ENCODE results near the gene NFIA. TPM values are rescaled to one million over a fixed set of nuclear protein-coding genes. Genes with fewer than 3 reads are reported as not detected.
A peak's percentile ranks its signal among the peaks of the same experiment; 100 is the strongest.

Gene NFIA
- total RNA-seq, 2 experiments from 2014 or later, result 0.80 to 5.4 TPM

- DNase-seq, result no peak
- Mint-ChIP-seq H3K36me3 (no peaks in the 10 kb centered on the region), H3K9me3 (ENCODE audit: low read depth) (no peaks in the 10 kb centered on the region), H3K4me3 (no peak overlapping the region), H3K27ac (no peak overlapping the region), H3K4me1 (peaks cover 12% of the 10 kb centered on the region), H3K27me3 (no peaks in the 10 kb centered on the region)
- CTCF ChIA-PET, result interaction anchor here (0.5 to 1.3 kb wide), 2 partner anchors 9 to 204 kb away, joined by 3 read pairs; no protein-coding TSS in a partner anchor
- no peak for ATAC-seq
Observed at GRCh38 chr1:61247881-61248752, 165.8 kb downstream of the NFIA start.

DNA sequence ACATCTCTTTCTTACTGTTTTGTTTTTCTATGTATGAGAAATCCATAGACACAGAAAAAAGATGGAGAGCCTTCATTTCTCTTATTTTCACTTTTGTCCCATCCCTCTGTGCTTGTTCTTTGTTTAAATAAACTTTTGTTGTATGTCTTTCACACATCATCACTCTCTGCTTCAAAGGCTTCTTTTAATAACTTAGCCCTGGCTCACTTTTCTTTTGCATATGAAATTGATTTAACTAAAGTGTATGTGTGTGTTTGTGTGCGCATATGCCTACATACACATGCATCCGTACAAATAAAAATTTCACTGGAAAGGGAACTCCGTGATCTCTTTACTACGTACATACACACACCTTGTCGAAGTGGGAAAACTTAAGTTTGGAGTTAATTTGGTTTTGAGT lies 168.6 kb downstream of the NFIA start:
- Mint-ChIP-seq H3K27me3 (no peaks in the 10 kb centered on the region), H3K36me3 (peaks cover 2% of the 10 kb centered on the region), H3K4me1 (peaks cover 32% of the 10 kb centered on the region), H3K9me3 (ENCODE audit: low read depth) (no peaks in the 10 kb centered on the region), H3K4me3 (no peak overlapping the region), H3K27ac (no peak overlapping the region)
- no peak for DNase-seq
- no peak for ATAC-seq
- CTCF ChIA-PET, result interaction anchor here (1.4 kb wide), 1 partner anchor 604 kb away, joined by 3 read pairs; no protein-coding TSS in a partner anchor

- Mint-ChIP-seq H3K9me3 (ENCODE audit: low read depth) (no peaks in the 10 kb centered on the region), H3K4me3 (no peak overlapping the region), H3K27ac (no peak overlapping the region), H3K36me3 (peaks cover 2% of the 10 kb centered on the region), H3K27me3 (no peaks in the 10 kb centered on the region), H3K4me1 (peaks cover 27% of the 10 kb centered on the region)
- DNase-seq (no peak), ATAC-seq (no peak)
- CTCF ChIA-PET, result no interaction called here
Observed at GRCh38 chr1:61253059-61253735, 170.8 kb downstream of the NFIA start.

GRCh38 chr1:61253912-61254633 lies 171.7 kb downstream of the NFIA start:
- no peak for DNase-seq
- Mint-ChIP-seq H3K4me1 (peaks cover 27% of the 10 kb centered on the region), H3K9me3 (ENCODE audit: low read depth) (no peaks in the 10 kb centered on the region), H3K36me3 (peaks cover 2% of the 10 kb centered on the region), H3K4me3 (no peak overlapping the region), H3K27me3 (no peaks in the 10 kb centered on the region), H3K27ac (no peak overlapping the region)
- ATAC-seq, result no peak
- CTCF ChIA-PET, result interaction anchor here (0.6 kb wide), 1 partner anchor 182 kb away, joined by 3 read pairs; no protein-coding TSS in a partner anchor

- H3K4me1 Mint-ChIP-seq, result peaks cover 27% of the 10 kb centered on the region
- CTCF ChIA-PET, result interaction anchor here (0.6 to 1.1 kb wide), 2 partner anchors 133 to 182 kb away, joined by 3 read pairs; no protein-coding TSS in a partner anchor
- DNase-seq (peak; percentile 42), ATAC-seq (peak; percentile 45)
- H3K4me3 Mint-ChIP-seq, result peak overlapping the region; percentile 14
- H3K27me3 Mint-ChIP-seq, result no peaks in the 10 kb centered on the region
- H3K27ac Mint-ChIP-seq, result peak overlapping the region; percentile 9
- H3K36me3 Mint-ChIP-seq, result peaks cover 2% of the 10 kb centered on the region
- H3K9me3 Mint-ChIP-seq (ENCODE audit: low read depth), result no peaks in the 10 kb centered on the region
Observed at GRCh38 chr1:61254634-61255357, 172.4 kb downstream of the NFIA start.

DNA sequence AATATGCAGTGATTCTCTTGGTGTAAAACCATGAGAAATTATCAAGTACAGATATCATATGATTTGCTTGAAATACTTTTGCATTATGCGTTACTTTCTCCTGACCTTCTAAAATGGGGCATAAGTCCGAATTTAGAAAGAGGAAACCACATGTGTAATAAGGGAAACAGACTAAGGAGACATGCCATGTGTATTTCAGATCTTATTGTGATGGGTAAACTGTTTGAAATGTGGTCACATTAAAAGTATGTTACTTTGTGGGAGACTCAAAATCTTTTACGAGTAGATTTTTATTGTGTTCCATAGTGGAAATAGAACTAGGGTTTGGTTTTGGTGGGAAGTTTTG lies 173.0 kb downstream of the NFIA start:
- peaks cover 2% of the 10 kb centered on the region for H3K36me3 Mint-ChIP-seq
- H3K9me3 Mint-ChIP-seq (ENCODE audit: low read depth), result no peaks in the 10 kb centered on the region
- CTCF ChIA-PET, result interaction anchor here (1.1 kb wide), 1 partner anchor 133 kb away, joined by 3 read pairs; no protein-coding TSS in a partner anchor
- no peaks in the 10 kb centered on the region for H3K27me3 Mint-ChIP-seq
- ATAC-seq, result no peak
- DNase-seq, result no peak
- H3K4me1 Mint-ChIP-seq, result peaks cover 27% of the 10 kb centered on the region
- H3K4me3 Mint-ChIP-seq, result peak overlapping the region; percentile 14
- peak overlapping the region; percentile 9 for H3K27ac Mint-ChIP-seq

- ATAC-seq (no peak), DNase-seq (no peak)
- Mint-ChIP-seq H3K27ac (no peak overlapping the region), H3K9me3 (ENCODE audit: low read depth) (no peaks in the 10 kb centered on the region), H3K4me1 (peaks cover 15% of the 10 kb centered on the region), H3K27me3 (no peaks in the 10 kb centered on the region), H3K36me3 (peaks cover 3% of the 10 kb centered on the region), H3K4me3 (no peak overlapping the region)
- CTCF ChIA-PET, result no interaction called here
Observed at GRCh38 chr1:61259379-61260148, 177.2 kb downstream of the NFIA start.

GRCh38 chr1:61260171-61260570 lies 177.8 kb downstream of the NFIA start:
- H3K4me1 Mint-ChIP-seq, result peaks cover 9% of the 10 kb centered on the region
- H3K27me3 Mint-ChIP-seq, result no peaks in the 10 kb centered on the region
- no peak overlapping the region for H3K27ac Mint-ChIP-seq
- ATAC-seq (no peak), DNase-seq (no peak)
- no peaks in the 10 kb centered on the region for H3K9me3 Mint-ChIP-seq (ENCODE audit: low read depth)
- no peak overlapping the region for H3K4me3 Mint-ChIP-seq
- CTCF ChIA-PET, result no interaction called here
- H3K36me3 Mint-ChIP-seq, result peaks cover 4% of the 10 kb centered on the region

DNA sequence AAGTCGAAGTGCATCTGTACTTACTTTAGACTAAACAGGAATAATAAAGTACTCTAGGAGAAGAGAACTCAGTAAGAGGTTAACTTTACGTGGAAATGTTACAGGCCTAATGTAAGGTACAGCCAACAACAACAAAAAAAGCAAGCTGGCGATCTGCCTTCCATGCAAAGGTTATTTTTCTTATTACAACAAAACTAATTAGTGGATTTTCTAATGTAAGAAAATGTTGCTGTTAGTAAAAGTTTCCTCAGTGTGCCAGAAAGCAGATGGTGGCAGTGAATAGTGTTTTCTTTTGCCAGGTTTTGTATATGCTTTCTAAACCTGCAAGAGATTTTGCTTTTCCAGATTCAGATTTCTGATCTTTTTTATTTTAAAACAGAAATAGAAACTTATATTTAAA lies 179.2 kb downstream of the NFIA start:
- no peak for ATAC-seq
- DNase-seq, result no peak
- H3K4me1 Mint-ChIP-seq, result no peaks in the 10 kb centered on the region
- no peak overlapping the region for H3K27ac Mint-ChIP-seq
- H3K4me3 Mint-ChIP-seq, result no peak overlapping the region
- H3K9me3 Mint-ChIP-seq (ENCODE audit: low read depth), result no peaks in the 10 kb centered on the region
- CTCF ChIA-PET, result no interaction called here
- H3K36me3 Mint-ChIP-seq, result peaks cover 4% of the 10 kb centered on the region
- H3K27me3 Mint-ChIP-seq, result no peaks in the 10 kb centered on the region

- H3K9me3 Mint-ChIP-seq (ENCODE audit: low read depth), result no peaks in the 10 kb centered on the region
- peaks cover 14% of the 10 kb centered on the region for H3K4me1 Mint-ChIP-seq
- H3K27ac Mint-ChIP-seq, result no peak overlapping the region
- ATAC-seq (no peak), DNase-seq (no peak)
- peaks cover 4% of the 10 kb centered on the region for H3K36me3 Mint-ChIP-seq
- no peaks in the 10 kb centered on the region for H3K27me3 Mint-ChIP-seq
- H3K4me3 Mint-ChIP-seq, result no peak overlapping the region
- CTCF ChIA-PET, result interaction anchor here (0.7 to 0.9 kb wide), 2 partner anchors 89 to 221 kb away, joined by 3 read pairs; no protein-coding TSS in a partner anchor
Observed at GRCh38 chr1:61263905-61264824, 181.8 kb downstream of the NFIA start.

DNA sequence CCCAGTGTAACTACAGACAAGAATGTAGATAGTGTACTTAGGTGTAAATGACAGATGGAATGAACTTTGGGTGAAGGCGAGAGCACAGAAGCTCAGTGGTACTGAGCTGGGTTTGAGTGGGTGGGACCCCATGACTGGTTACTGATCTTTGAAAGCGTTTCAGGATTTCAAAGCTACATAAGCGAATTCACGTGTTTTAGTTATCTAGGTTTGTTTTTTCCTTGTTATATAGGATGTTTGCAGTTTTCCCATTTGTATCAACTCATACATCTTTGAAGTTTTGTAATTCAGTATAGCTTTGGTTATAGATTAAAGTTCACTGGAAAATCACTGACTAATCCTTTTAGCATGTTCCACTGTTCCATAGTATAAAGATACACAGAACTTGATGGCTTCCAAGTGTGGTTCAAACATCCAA lies 182.5 kb downstream of the NFIA start:
- ATAC-seq (no peak), DNase-seq (no peak)
- CTCF ChIA-PET, result interaction anchor here (0.7 kb wide), 1 partner anchor 90 kb away, joined by 3 read pairs; no protein-coding TSS in a partner anchor
- Mint-ChIP-seq H3K9me3 (ENCODE audit: low read depth) (no peaks in the 10 kb centered on the region), H3K36me3 (peaks cover 4% of the 10 kb centered on the region), H3K27me3 (no peaks in the 10 kb centered on the region), H3K27ac (no peak overlapping the region), H3K4me3 (no peak overlapping the region), H3K4me1 (peaks cover 20% of the 10 kb centered on the region)

Measured in activated CD8-positive, alpha-beta memory T cell treated with anti-CD3 and anti-CD28 coated beads, Interleukin-2, amount 10 ng/mL, durations not matched to agents 7 days and 5 days (primary cell).